Peyer's patch (tissue), 4 donors: ENCODE measurements around the gene GLDC.

Source experiments
- POLR2A ChIP-seq, 2 donors: fragments of 450-650 bp; IDR thresholded peaks; one replicate each; pipeline ENCODE4 v1.5.1; 2017; ENCODE audit warnings: antibody characterized with exemption in 2 of 2, mild to moderate bottlenecking in 2 of 2, moderate library complexity in 2 of 2
- TF ChIP-seq, protein P1 (sequence below), 6 experiments: fragments of 450-650 bp in 4 of 6; fragments of 200-600 bp in 2 of 6; sonication (generic) in 1 of 6; IDR thresholded peaks; one replicate each; pipeline ENCODE4 v1.5.1; 2017 to 2019; ENCODE audit warnings: antibody characterized with exemption in 6 of 6, mild to moderate bottlenecking in 3 of 6, moderate library complexity in 1 of 6

DNA sequence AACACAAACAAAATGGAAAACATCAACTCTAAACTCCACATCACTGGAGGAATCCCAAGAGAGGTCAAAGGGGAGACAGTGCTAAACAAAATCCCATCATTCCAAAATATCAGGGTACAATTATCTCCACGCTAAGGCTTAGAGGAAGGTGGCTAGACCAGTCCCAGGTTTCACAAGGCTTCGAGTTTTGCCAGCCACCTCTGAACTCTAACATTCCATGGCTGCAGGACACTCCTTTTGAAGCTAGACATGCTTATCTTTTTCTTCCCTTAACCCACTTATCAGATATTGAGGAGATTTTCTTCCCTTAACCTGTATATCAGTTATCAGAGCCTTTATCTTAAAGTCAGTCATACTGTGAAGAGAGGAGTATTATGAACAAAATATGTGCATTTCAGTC lies 53.3 kb downstream of the GLDC start:
- TF ChIP-seq, protein P1, sequence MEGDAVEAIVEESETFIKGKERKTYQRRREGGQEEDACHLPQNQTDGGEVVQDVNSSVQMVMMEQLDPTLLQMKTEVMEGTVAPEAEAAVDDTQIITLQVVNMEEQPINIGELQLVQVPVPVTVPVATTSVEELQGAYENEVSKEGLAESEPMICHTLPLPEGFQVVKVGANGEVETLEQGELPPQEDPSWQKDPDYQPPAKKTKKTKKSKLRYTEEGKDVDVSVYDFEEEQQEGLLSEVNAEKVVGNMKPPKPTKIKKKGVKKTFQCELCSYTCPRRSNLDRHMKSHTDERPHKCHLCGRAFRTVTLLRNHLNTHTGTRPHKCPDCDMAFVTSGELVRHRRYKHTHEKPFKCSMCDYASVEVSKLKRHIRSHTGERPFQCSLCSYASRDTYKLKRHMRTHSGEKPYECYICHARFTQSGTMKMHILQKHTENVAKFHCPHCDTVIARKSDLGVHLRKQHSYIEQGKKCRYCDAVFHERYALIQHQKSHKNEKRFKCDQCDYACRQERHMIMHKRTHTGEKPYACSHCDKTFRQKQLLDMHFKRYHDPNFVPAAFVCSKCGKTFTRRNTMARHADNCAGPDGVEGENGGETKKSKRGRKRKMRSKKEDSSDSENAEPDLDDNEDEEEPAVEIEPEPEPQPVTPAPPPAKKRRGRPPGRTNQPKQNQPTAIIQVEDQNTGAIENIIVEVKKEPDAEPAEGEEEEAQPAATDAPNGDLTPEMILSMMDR (IDR thresholded peaks at IDR 0.05), result no peak
- TF ChIP-seq POLR2A (IDR thresholded peaks at IDR 0.05), result no peak
